T-helper 22 cell (primary cell): Measurements from ENCODE around the gene GALNTL6.

ENCODE experiments used
- DNase-seq: peaks from one replicate; pipeline ENCODE4 v3.0.0-alpha.2; 2020; ENCODE audit warnings: low read depth

Gene GALNTL6

DNA sequence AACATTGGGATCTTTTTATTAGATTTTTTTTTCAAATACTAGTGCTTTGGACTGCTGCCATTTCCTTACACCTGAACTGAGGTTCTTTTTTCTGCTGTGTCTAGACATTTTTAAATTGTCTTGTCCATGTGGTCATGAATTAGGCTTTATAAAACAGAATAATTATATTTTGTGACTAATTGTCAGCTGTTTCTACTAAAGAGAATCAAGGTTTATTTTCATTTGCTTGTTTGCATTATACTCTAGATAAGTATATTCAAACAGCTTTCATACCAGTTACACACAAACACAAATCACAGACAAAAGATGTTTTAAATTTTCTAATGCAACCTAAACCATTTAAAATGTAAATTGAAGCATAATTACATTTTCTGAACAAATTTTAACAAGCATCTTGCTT, 194.7 kb downstream of the GALNTL6 start:
- no peak for DNase-seq

DNA sequence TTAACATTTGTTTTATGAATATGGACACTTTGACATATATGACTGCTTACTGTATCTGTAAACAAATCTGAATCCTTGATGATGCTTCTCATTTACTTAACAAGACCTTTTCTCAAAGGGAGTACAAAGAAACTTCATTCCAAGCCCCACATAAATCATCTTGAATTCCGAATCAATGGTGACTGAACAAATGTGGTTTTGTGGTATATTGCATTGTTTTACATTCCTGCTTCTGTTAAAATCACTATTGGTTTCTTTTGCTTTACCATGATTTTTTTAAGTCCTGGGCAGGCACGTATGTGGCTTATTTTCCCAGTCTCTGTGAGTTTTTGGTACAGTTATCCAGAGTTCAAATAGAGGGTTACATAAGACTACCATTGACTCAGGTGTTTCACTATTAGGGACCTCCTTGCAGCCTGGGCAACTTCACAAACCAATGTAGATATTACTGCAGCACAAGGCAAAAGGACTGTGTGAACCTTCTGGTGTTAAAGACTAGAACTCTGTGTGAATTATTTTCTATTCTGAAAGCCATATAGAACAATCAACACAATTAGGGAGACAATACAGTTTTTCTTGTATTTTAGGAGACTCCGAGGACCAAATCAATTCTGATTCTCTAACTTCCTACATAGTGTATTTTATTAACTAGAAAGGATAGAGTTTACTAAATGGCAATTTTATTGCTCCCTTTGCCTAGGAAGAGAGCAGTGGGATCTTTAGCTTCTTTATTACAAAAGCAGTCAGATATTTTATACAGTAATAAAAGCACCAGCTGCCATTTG, 196.4 kb downstream of the GALNTL6 start:
- no peak for DNase-seq

DNA sequence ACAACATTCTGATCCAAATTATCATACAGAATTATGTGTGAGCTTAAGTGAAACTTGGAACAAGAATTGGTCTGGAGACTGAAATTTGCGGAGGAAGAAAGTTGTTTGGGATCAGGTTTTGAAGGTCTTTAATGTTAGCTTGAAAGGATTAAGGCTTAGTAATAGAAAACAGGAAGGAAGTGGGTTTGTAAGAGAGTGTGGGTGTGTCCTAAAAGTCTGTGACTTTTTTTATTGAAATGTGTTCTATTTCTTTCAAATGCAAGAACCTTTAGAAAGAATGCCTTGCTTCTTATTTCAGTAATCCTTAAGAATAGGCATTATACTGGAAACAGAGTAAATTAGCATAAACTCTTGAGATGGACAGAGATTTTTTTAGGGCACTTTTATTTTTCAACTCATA, 198.0 kb downstream of the GALNTL6 start:
- no peak for DNase-seq

DNA sequence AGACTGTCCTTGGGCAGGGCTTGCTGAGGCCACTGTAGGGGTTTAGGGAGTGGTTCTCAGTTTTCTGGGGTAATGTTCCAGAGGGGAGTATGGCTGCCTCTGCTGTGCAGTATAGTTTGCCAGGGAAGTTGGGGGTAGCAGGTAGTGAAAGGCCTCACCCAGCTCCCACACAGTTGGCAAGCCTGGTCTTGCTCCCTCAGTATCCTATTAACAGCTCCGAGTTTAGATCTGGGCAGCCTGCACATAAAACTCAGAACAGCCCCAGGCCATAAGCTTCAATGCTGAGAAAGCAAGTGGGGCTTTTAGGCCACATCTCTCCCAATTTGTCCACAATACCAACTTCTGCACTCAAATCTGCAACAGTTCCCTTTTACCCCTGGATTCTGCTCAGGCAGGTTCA, 205.2 kb downstream of the GALNTL6 start:
- DNase-seq: no peak

DNA sequence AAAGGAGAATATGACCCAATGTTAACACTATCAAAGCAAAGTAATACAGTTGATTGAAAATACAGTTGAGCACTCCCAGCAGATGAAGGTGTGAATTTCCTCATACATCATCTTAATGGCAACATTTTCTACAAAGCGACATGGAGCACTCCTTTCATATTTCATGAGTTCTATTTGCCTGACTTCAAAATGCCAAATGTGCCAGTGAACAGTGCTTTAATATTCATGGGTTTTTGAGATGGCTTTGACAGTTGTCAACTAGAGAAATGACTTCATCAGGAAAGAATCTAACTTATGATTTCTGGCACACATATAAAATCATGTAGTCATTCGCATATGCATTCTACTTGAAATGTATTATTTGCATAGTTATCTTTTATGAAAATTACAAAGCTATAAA, 222.4 kb downstream of the GALNTL6 start:
- no peak for DNase-seq

DNA sequence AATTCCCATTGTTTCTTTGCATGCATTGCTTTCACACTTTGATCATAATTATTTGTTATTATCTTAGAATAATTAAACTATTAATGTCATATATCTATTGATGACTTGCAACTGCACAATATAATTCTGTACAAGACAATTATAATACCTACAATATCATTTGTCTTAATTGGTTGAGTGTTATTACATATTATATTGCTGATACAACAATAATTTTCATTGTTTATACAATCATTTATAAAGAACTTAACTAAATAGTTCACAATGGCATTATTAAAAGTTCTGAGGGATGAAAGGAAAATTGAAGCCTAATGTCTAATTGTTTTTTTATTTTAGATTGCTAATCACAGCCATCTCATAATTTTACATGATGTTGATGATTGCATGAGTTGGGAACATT, 227.6 kb downstream of the GALNTL6 start:
- DNase-seq: no peak

DNA sequence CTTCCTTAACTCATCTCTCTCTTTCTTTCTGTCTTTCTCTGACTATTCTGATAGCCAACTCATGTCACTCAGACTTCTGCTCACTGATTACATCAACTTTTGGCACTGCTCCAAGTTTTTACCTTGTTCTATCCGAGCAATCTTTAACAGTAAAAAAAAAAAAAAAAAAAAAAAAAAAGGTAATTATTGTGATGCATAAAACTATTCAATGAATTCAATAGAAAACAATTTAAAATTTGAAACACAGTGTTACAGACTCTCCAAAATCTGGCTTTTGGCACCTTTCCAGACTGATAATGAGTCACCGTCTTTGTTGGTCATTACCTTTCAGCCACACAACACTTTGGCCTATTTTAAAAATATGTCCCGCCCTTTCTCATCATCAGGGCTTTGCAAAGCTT, 229.5 kb downstream of the GALNTL6 start:
- DNase-seq: no peak

DNA sequence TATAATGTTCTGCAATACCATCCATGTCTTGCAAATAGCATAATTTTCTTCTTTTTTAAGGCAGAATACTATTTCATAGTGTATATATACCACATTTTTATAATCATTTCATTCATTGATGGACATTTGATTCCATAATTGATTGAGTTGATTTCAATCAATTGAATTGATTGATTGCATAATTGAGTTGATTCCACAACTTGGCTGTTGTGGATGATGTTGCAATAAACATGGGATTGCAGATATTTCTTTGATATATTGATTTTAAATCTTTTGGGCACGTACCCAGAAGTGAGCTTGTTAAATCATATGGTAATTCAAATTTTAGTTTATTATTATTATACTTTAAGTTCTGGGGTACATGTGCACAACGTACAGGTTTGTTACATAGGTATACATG, 232.8 kb downstream of the GALNTL6 start:
- no peak for DNase-seq

DNA sequence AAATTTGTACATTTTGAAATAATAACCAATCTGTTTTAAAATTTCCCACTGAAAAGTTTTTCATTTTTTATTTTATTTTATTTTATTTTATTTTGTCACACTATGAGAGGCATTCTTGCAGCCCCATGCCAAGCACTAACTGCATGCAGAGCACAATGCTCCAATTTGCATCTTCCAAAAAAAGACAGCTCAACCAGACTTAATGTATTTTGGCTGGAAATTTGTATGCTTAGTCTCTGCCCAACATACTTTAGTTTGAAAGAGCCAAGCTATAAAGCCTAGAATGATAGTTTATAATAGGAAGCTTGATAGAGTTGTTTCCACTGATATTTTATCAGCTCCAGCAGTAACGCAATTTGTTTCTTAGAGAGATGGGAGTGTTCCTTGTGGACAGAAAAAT, 235.5 kb downstream of the GALNTL6 start:
- DNase-seq: no peak

DNA sequence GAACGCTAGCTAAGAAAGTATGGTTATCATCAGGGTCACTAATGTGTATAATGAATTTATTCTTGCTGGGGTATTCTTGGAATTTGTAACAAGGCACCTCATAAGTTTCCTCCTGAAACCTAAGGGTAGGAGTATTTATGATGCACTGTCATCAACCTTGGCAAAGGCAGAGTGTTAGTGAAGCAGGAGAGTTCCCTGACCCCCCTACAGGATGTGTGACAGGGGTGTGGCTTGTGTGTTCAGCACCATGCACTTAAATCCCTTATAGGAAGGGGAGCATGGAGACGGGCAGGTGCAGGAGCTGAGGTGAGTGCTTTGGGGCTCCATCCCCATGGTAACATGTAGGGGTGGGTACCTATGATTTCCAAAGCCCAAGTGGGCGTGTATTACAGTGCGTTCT, 237.7 kb downstream of the GALNTL6 start:
- no peak for DNase-seq

DNA sequence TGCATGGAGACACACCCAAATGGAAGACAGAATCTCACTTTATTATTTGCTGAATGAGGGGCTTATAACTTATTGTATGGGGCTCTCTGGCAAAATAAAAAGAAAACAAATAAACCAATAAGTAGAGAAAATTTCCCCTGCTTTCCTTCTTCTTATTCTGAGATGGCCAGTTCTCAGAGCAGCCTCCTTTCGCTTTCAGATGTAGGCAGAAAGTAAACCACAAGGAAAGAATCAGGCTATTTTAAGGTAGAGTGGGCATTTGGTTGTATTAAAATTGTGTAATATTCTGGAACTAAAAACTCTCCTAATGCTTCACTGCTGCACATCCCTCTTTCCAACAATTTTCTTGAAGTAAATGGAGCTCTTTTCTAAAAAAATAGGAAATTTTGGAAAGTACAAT, 241.8 kb downstream of the GALNTL6 start:
- DNase-seq: no peak

DNA sequence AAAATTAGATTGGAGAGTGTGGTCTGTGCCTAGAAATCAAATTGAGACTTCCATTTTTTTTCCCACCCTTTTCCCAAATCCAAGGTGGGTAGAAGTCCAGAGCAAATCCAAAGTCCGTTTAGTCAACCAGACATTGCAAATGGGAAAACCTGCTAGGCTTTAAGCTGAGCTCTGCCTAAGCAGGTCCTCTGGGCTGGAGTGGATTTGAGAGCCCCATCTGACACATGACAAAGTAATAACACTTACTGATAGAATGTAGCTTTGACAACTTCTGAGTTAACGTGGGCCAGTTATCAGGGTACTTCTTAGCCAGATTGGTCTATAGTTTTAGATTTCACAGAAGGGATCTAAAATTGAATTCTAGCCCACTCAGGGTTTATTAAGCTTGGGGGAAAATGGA, 242.3 kb downstream of the GALNTL6 start:
- DNase-seq: no peak

DNA sequence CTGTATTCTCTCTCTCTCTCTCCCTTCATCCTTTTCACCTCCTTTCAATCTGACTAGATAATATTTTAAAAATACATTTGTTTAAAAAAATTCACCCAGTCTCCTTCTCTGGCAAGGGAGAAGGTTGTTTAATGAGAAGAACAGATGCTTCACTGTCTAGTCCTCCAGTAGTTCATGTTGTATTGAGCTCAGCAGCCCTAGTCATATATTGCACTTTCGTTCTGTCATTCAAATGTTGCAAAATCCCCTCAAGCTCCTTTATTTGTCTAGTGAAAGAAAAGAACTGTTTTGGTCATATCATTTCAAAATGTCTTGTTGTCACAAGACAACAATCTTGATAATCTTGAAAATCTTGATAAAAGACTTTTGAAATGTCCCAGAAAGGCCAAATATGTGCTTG, 248.0 kb downstream of the GALNTL6 start:
- DNase-seq: no peak

DNA sequence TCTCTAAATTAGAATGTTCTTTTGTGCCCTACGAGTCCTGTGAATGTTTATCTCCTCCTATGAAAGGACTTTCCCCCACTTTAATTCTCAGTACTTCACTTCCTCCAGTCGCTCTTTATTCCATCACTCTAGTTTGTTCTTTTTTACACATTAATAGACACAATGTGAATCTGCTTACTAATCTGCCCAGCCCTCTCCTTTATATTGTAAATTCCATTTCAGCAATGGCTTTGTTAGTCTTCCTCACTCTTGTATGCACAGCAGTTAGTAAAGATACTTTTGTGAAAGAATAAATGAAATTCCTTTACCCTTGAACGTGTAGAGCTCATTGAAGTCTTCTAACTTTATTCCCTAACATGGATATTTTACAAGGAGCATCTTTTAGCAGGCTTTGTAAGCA, 255.3 kb downstream of the GALNTL6 start:
- no peak for DNase-seq

DNA sequence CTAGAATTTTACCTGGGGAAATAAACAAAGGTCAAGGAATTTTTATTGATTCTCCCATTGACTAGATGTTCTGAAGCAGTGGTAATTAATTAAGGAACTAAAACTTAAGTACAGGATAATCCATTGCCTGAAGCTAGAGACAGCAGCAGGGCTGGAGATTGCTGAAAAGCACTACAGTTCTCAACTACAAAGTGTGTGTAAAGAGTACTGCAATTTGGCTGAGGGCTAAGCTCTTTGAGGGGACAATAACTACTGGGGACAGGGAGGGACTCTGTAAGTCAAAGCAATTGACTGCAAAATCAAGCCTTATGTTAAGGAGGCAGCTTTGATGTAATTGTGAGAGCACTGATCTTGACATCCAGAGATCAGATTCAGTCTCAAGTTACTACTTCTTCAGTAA, 260.4 kb downstream of the GALNTL6 start:
- no peak for DNase-seq

DNA sequence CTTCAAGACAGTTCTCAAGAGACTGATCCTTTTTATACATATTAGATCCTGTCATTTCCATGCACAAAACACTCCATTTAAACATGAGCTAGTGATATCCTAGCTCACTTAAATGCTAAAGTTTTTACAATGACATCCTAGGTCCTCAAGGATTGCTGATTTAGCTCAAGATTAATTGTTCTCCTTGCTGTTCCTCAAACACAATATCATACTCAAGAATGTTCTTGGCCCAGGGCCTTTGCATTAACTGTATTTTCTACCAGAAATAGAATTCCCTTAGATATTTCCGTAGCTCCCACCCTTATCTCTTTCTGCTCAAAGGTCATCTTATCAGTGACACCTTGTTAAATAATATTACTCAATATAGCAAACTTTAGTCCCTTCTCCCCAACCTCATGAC, 270.1 kb downstream of the GALNTL6 start:
- no peak for DNase-seq

DNA sequence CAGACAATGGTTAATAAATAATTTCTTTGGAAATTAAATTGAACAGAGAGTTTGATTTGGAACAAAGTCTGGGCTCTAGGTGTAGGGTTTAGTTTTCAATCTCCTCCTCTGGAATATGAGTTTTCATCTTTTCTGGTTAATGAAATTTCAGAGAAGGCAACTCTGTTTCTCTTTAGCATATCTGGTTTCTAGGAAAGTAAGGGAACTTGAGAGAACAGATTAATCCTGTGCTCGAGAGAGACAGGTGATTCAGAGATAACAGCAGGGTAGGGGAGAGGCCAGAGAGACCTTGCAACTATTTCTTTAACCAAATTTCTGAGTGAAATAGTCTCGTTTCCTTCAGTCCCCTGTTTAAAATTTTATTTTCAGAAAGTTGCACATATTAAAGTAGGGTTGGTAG, 275.4 kb downstream of the GALNTL6 start:
- no peak for DNase-seq

DNA sequence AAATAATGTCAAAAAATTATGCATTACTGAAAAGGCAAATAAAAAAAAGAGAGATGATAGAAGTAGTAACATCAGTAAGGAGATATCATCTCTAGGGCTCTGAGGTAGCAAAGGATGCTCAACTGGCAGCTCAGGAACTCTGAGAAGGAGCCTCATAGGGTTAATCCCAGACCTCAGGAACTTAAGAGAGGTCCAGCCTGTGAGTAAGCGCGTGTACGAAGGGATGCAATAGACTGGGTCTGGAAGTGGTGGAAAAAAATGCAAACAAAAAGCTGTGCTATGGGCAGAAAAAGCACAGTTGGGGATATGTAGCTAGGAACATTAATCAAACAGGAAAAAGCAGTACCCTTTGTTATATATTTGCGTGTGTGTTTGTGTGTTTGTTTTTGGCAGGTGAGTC, 282.0 kb downstream of the GALNTL6 start:
- no peak for DNase-seq

DNA sequence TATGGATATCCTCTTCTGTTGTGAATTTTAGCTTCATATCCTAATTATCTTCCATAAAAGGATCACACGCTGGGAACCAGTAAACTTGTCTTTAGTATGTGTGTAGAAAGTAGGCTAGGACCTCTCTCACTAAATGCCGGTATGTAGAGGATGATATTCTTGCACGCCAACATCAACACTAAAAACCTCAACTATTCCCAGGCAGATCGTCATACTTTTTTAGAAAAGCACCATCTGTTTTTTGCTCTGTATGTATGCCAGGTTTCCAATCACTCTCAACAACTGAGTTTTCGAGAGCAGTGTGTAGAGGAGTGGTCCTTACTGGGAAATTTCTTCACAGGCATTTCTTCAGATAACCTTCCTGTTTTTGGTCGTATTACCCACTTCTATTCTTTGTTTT, 283.6 kb downstream of the GALNTL6 start:
- no peak for DNase-seq

DNA sequence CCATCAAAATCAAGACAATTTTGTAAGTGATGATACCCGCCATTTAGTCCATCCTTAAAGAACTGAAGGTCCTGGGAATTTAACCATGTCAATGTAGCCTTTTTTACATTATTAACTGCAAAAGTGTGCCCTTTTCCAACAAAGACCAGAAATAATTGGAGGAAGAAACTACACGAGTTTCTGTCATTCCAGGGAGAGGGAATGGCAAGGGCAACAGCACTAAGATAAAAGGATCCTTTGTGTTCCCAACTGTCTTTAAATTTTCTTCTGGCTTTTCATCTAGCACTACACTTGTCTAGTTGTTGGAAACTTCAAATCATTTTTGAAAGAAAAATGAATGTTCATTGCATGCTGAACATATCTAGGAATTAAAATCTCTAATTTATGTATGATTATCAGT, 286.2 kb downstream of the GALNTL6 start:
- DNase-seq: no peak

DNA sequence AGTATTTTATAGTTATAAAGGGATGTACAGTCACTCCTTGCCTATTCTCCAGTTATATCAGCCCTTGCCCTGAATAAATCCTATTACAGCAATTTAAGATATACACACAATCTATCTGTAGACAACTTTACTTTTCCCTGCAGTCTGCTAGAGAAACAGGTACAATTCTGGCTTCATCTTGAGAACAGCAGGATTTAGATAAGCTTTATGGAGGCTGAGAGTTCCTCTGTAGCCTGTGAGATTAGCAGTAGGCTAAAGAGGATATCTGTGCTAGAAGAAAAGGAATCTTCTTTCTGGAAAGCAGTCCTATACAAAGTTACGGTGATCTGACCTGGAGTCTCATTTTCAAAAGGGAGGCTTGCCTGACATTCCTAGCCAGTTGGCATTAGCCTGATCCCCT, 290.3 kb downstream of the GALNTL6 start:
- DNase-seq: no peak

DNA sequence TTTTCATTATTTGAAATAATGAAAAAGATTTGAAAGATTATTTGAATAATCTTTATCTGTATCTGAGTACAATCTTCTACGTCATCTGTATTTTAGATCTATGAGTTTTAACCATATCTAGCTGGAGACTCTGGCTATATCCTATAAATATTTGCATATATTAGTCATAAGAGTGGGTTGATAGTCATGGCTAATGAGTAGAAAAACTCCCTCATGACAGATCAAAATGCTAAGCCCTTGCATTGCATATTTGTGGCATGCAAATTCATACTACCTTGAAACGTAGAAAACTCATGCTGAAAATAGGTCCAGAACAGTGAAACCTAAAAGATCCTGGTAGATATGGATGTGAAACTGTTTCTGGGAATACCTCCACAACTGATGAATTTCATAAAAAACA, 291.3 kb downstream of the GALNTL6 start:
- no peak for DNase-seq

DNA sequence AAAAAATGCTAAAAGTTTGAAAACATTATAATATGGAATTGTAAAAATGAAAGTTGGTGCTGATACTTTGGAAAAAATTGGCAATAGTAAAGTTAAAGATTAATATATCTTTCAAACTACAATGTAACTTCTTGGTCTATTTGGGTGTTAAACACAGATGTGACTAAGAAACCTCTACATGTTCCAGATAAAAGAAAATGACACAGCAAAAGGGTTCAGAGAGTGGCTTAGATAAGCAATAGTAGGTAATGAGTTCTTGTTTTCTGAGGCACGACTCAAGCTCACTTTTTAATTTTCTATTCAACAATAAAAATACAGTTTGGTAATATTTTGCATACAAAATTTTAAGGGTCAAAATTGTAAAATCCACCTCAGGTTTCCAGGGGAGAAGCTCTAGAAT, 292.7 kb downstream of the GALNTL6 start:
- DNase-seq: no peak

DNA sequence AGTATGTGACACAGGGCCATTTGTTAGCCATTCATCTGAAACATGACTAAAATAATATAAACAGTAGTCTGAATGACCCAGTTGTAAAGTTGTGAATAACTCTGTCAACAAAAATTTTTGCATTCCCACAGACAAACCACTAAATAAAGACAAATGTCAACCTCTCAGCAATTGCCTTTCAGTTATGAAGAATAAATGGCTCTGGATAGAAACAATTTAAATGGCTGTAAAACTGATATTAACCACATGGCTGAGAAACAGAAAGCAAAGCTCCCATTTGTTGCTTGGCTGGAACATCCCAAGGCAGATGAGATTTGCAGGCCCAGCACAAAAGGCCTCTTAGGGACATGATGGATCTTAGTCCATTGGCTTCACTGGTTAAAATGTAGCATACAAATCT, 296.3 kb downstream of the GALNTL6 start:
- no peak for DNase-seq
